HepG2 (cell line): ENCODE measurements around the gene MARCHF9. TPM values are rescaled to one million over a fixed set of nuclear protein-coding genes. Genes with fewer than 3 reads are reported as not detected.

Experiments
- ARID4A ChIP-seq: sonication (generic); formaldehyde crosslinking; IDR thresholded peaks from 2 replicates; pipeline ENCODE4 v1.5.0; 2020; ENCODE audit warnings: mild to moderate bottlenecking, missing genetic modification reagents, borderline replicate concordance
- CENPX ChIP-seq: sonication (generic); formaldehyde crosslinking; IDR thresholded peaks from 2 replicates; pipeline ENCODE4 v1.9.0; 2021; ENCODE audit warnings: mild to moderate bottlenecking, missing genetic modification reagents, moderate library complexity
- ERF ChIP-seq: IDR thresholded peaks from 2 replicates; pipeline ENCODE4 v1.6.1; 2018; ENCODE audit warnings: missing biosample characterization, missing genetic modification reagents
- FOXJ3 ChIP-seq: sonication (generic); formaldehyde crosslinking; IDR thresholded peaks from 2 replicates; pipeline ENCODE4 v1.4.0; 2020; ENCODE audit warnings: missing genetic modification reagents, mild to moderate bottlenecking, borderline replicate concordance
- HNF4A ChIP-seq: sonication (generic); formaldehyde crosslinking; IDR thresholded peaks from 2 replicates; pipeline ENCODE4 v1.4.0; 2020; ENCODE audit warnings: missing genetic modification reagents
- ISX ChIP-seq: sonication (generic); formaldehyde crosslinking; conservative IDR thresholded peaks from 2 replicates; pipeline ENCODE4 v1.5.0; 2020; ENCODE audit warnings: missing genetic modification reagents
- NR2F2 ChIP-seq: IDR thresholded peaks from 2 replicates; pipeline ENCODE4 v1.6.1; 2012; ENCODE audit warnings: low read depth, inconsistent platforms, borderline replicate concordance
- PHF21A ChIP-seq: sonication (generic); formaldehyde crosslinking; IDR thresholded peaks from 2 replicates; pipeline ENCODE4 v1.5.0; 2020; ENCODE audit warnings: mild to moderate bottlenecking, missing genetic modification reagents
- SAP130 ChIP-seq: IDR thresholded peaks from 2 replicates; pipeline ENCODE4 v1.6.1; 2016; ENCODE audit warnings: low read depth
- SIN3A ChIP-seq: IDR thresholded peaks from 2 replicates; pipeline ENCODE4 v1.6.1; 2011; ENCODE audit warnings: low read depth, mild to moderate bottlenecking, control low read depth, low read length, borderline replicate concordance
- SNRNP70 ChIP-seq: fragments of 200-400 bp; formaldehyde crosslinking; IDR thresholded peaks from 2 replicates; pipeline ENCODE4 v1.6.1; 2017; ENCODE audit warnings: mild to moderate bottlenecking, low read depth, low read length, moderate library complexity
- ZC3H4 ChIP-seq: sonication (generic); formaldehyde crosslinking; IDR thresholded peaks from 2 replicates; pipeline ENCODE4 v1.4.0; 2020; ENCODE audit warnings: missing genetic modification reagents, borderline replicate concordance
- ZNF251 ChIP-seq: sonication (generic); formaldehyde crosslinking; IDR thresholded peaks from 2 replicates; pipeline ENCODE4 v1.9.0; 2021; ENCODE audit warnings: mild to moderate bottlenecking, missing genetic modification reagents
- ZNF3 ChIP-seq: IDR thresholded peaks from 2 replicates; pipeline ENCODE4 v1.7.0; 2017; ENCODE audit warnings: inconsistent platforms
- ZNF333 ChIP-seq: sonication (generic); formaldehyde crosslinking; IDR thresholded peaks from 2 replicates; pipeline ENCODE4 v1.4.0; 2020; ENCODE audit warnings: mild to moderate bottlenecking, missing genetic modification reagents, borderline replicate concordance
- ZNF33B ChIP-seq: sonication (generic); formaldehyde crosslinking; IDR thresholded peaks from 2 replicates; pipeline ENCODE4 v1.5.1; 2020; ENCODE audit warnings: mild to moderate bottlenecking, missing genetic modification reagents
- ZNF543 ChIP-seq: sonication (generic); formaldehyde crosslinking; IDR thresholded peaks from 2 replicates; pipeline ENCODE4 v1.4.0; 2020; ENCODE audit warnings: mild to moderate bottlenecking, missing genetic modification reagents
- ZNF576 ChIP-seq: sonication (generic); formaldehyde crosslinking; IDR thresholded peaks from 2 replicates; pipeline ENCODE4 v1.4.0; 2020; ENCODE audit warnings: mild to moderate bottlenecking, missing genetic modification reagents
- polyA plus RNA-seq, 8 experiments: library from polyadenylated mRNA; depleted of rRNA in 3 of 8; stranded (reverse) in 7 of 8; unstranded in 1 of 8; fragments of >200 nt; fragmentation: Illumina TruSeq in 4 of 8; extraction: Trizol in 4 of 8; gene quantifications; 2 replicates each; pipeline versions ENCODE4 v1.2.1 to v1.2.3, GENCODE V29; 2011 to 2016; ENCODE audit warnings: low read depth in 4 of 8, missing spikeins in 1 of 8, mixed read lengths in 1 of 8; ENCODE audit not compliant: insufficient read depth in 1 of 8
- total RNA-seq, 5 experiments: library from RNA; depleted of rRNA; stranded (reverse); fragments of >200 nt; fragmentation: Illumina TruSeq; extraction: Trizol; gene quantifications; 2 replicates each; pipeline ENCODE4 v1.2.3, GENCODE V29; 2016; ENCODE audit warnings: low read depth in 1 of 5
- TF ChIP-seq, protein P1 (sequence below): sonication (generic); formaldehyde crosslinking; IDR thresholded peaks from 2 replicates; pipeline ENCODE4 v1.8.0; 2023; ENCODE audit warnings: mild to moderate bottlenecking, missing genetic modification reagents
- TF ChIP-seq, protein P2 (sequence below): sonication (generic); formaldehyde crosslinking; IDR thresholded peaks from 2 replicates; pipeline ENCODE4 v1.8.0; 2022; ENCODE audit warnings: mild to moderate bottlenecking, missing genetic modification reagents
- TF ChIP-seq, protein P3 (sequence below): IDR thresholded peaks from 2 replicates; pipeline ENCODE4 v1.6.1; 2016; ENCODE audit warnings: low read depth, borderline replicate concordance

Gene MARCHF9
- total and polyA plus RNA-seq, 2 of the 13 experiments (the other 11 are each of a cell fraction or from before 2014, with no cell fraction given): 5.7 to 9.6 TPM

GRCh38 chr12:57751788-57752667, 2.9 kb upstream of the MARCHF9 start, which contains the start of gene CDK4 (continued):
- peak; percentile 42; the same call in 1 of the 2 replicates for TF ChIP-seq ZNF333 (CRISPR knock-in tag)
- TF ChIP-seq ERF (CRISPR knock-in tag): peak; percentile 92
- no peak for TF ChIP-seq ZNF3 (CRISPR knock-in tag)
- TF ChIP-seq SIN3A: peak; percentile 86; the same call in 1 of the 2 replicates
- no peak for TF ChIP-seq NR2F2
- TF ChIP-seq, protein P1, sequence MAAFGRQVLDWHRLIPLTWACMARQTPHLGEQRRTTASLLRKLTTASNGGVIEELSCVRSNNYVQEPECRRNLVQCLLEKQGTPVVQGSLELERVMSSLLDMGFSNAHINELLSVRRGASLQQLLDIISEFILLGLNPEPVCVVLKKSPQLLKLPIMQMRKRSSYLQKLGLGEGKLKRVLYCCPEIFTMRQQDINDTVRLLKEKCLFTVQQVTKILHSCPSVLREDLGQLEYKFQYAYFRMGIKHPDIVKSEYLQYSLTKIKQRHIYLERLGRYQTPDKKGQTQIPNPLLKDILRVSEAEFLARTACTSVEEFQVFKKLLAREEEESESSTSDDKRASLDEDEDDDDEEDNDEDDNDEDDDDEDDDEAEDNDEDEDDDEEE: peak; percentile 87; the same call in 1 of the 2 replicates
- TF ChIP-seq ZNF33B (CRISPR knock-in tag): peak; percentile 93
- TF ChIP-seq ZNF576 (CRISPR knock-in tag): no peak
- no peak for TF ChIP-seq SNRNP70
- TF ChIP-seq ZNF251 (CRISPR knock-in tag): peak; percentile 87; the same call in 1 of the 2 replicates
- TF ChIP-seq ISX (CRISPR knock-in tag): no peak
- TF ChIP-seq ZNF543: peak; percentile 76
- TF ChIP-seq FOXJ3 (CRISPR knock-in tag): no peak
- 0 out of 2 replicates have a peak, but pooled peaks have one; percentile 49 for TF ChIP-seq ZC3H4 (CRISPR knock-in tag)
- TF ChIP-seq, protein P2, sequence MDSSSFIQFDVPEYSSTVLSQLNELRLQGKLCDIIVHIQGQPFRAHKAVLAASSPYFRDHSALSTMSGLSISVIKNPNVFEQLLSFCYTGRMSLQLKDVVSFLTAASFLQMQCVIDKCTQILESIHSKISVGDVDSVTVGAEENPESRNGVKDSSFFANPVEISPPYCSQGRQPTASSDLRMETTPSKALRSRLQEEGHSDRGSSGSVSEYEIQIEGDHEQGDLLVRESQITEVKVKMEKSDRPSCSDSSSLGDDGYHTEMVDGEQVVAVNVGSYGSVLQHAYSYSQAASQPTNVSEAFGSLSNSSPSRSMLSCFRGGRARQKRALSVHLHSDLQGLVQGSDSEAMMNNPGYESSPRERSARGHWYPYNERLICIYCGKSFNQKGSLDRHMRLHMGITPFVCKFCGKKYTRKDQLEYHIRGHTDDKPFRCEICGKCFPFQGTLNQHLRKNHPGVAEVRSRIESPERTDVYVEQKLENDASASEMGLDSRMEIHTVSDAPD: no peak; the same call in 1 of the 2 replicates
- TF ChIP-seq PHF21A: peak; percentile 86
- peak; percentile 98 for TF ChIP-seq ARID4A (CRISPR knock-in tag)
- peak; percentile 99 for TF ChIP-seq SAP130 (CRISPR knock-in tag)
- TF ChIP-seq HNF4A: no peak
- TF ChIP-seq, protein P3, sequence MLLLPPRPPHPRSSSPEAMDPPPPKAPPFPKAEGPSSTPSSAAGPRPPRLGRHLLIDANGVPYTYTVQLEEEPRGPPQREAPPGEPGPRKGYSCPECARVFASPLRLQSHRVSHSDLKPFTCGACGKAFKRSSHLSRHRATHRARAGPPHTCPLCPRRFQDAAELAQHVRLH: peak; percentile 96; the same call in 1 of the 2 replicates
- no peak for TF ChIP-seq CENPX (CRISPR knock-in tag)
